Karpas-422 (cell line): Measurements from ENCODE around the gene PLA2G4E. TPM values are rescaled to one million over a fixed set of nuclear protein-coding genes. Genes with fewer than 3 reads are reported as not detected.

Source experiments
- total RNA-seq: library from RNA; depleted of rRNA; stranded (reverse); fragments of >200 nt; shearing (Covaris generic); gene quantifications from 2 replicates; pipeline ENCODE4 v1.2.3, GENCODE V29; 2014; ENCODE audit warnings: low replicate concordance; rRNA removed

The PLA2G4E gene
- total RNA-seq, 1 experiment from 2014 or later: not detected

Other genes starting within 250 kb of the PLA2G4E start
- 17.8 and 29.8 TPM in 2 replicates for gene MAPKBP1, start 246.6 kb downstream of the PLA2G4E start, total RNA-seq
- 2.8 and 9.2 TPM in 2 replicates for gene JMJD7, start 192.9 kb downstream of the PLA2G4E start, total RNA-seq
- gene PLA2G4B, start 182.2 kb downstream of the PLA2G4E start, total RNA-seq: 2.2 and 6.1 TPM in 2 replicates
- 0.11 and 0.22 TPM in 2 replicates for gene SPTBN5, start 127.0 kb downstream of the PLA2G4E start, total RNA-seq
- 19.9 and 20.4 TPM in 2 replicates for gene EHD4, start 48.5 kb downstream of the PLA2G4E start, total RNA-seq
- not detected in 2 replicates for gene PLA2G4D, start 73.5 kb upstream of the PLA2G4E start, total RNA-seq
- gene PLA2G4F, start 135.6 kb upstream of the PLA2G4E start, total RNA-seq: not detected in 2 replicates
- gene VPS39, start 187.3 kb upstream of the PLA2G4E start, total RNA-seq: 65.3 and 99.4 TPM in 2 replicates